ENCODE data around the gene CWC25.
A peak's percentile ranks its signal among the peaks of the same experiment; 100 is the strongest.
"Not testable (repeated sequence)": the region's sequence is repeated elsewhere in the genome, so short reads cannot be mapped to it uniquely, and the experiment has no call there.

CWC25 gene

GRCh38 chr17:38824899-38825761, at the start of gene CWC25:
TSS of gene CWC25 (minus strand) at chr17:38825321. CDS start at chr17:38825183, 138 bp downstream.
- peak; percentile 99 for DNase-seq

- DNase-seq: no peak
Observed at GRCh38 chr17:38873640-38874380, 48.7 kb upstream of the CWC25 start.

- DNase-seq: no peak
Observed at GRCh38 chr17:38872671-38873385, 47.7 kb upstream of the CWC25 start.

- DNase-seq: no peak
Observed at GRCh38 chr17:38872027-38872511, 46.9 kb upstream of the CWC25 start.

- DNase-seq: peak; percentile 84
Observed at GRCh38 chr17:38871247-38872015, 46.3 kb upstream of the CWC25 start.

- peak; percentile 82 for DNase-seq
Observed at GRCh38 chr17:38870259-38871165, 45.4 kb upstream of the CWC25 start.

GRCh38 chr17:38869526-38870258, 44.6 kb upstream of the CWC25 start, which contains the start of gene LASP1:
TSS of gene LASP1 (plus strand) at chr17:38870058. CDS start at chr17:38870190, 132 bp downstream.
- DNase-seq: peak; percentile 91

GRCh38 chr17:38868817-38869525, 43.9 kb upstream of the CWC25 start:
- DNase-seq: peak; percentile 98

- no peak for DNase-seq
Observed at GRCh38 chr17:38867968-38868816, 43.1 kb upstream of the CWC25 start.

- peak; percentile 87 for DNase-seq
Observed at GRCh38 chr17:38867179-38867967, 42.3 kb upstream of the CWC25 start.

GRCh38 chr17:38864636-38865398, 39.7 kb upstream of the CWC25 start:
- DNase-seq: no peak

GRCh38 chr17:38861399-38861843, 36.3 kb upstream of the CWC25 start:
- peak; percentile 51 for DNase-seq

GRCh38 chr17:38857271-38857670, 32.1 kb upstream of the CWC25 start:
- no peak for DNase-seq

GRCh38 chr17:38855101-38855714, 30.1 kb upstream of the CWC25 start:
- not testable (repeated sequence) for DNase-seq

GRCh38 chr17:38853292-38854219, 28.4 kb upstream of the CWC25 start, which contains the start of gene RPL23:
TSS of gene RPL23 (minus strand) at chr17:38853721. CDS start at chr17:38853710, 11 bp downstream.
- DNase-seq: peak; percentile 94
